Peyer's patch (tissue), 4 donors: ENCODE data around the gene INPP5J.

Experiments
- POLR2A ChIP-seq, 2 donors: fragments of 450-650 bp; IDR thresholded peaks; one replicate each; pipeline ENCODE4 v1.5.1; 2017; ENCODE audit warnings: antibody characterized with exemption in 2 of 2, mild to moderate bottlenecking in 2 of 2, moderate library complexity in 2 of 2
- TF ChIP-seq, protein P1 (sequence below), 6 experiments: fragments of 450-650 bp in 4 of 6; fragments of 200-600 bp in 2 of 6; sonication (generic) in 1 of 6; IDR thresholded peaks; one replicate each; pipeline ENCODE4 v1.5.1; 2017 to 2019; ENCODE audit warnings: antibody characterized with exemption in 6 of 6, mild to moderate bottlenecking in 3 of 6, moderate library complexity in 1 of 6

DNA sequence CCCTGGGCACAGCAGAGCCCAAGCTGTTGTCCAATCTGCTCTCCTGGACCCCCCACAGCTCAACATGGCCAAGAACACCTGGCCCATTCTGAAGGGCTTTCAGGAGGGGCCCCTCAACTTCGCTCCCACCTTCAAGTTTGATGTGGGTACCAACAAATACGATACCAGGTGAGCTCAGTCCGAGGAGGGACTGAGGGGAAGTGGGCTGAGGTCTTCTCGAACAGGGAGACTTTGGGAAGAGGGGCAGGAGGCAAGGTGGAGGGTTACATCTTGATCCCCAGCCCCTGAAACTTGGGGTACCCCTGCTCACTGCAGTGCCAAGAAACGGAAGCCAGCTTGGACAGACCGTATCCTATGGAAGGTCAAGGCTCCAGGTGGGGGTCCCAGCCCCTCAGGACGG, 5.4 kb downstream of the INPP5J start:
- TF ChIP-seq, protein P1, sequence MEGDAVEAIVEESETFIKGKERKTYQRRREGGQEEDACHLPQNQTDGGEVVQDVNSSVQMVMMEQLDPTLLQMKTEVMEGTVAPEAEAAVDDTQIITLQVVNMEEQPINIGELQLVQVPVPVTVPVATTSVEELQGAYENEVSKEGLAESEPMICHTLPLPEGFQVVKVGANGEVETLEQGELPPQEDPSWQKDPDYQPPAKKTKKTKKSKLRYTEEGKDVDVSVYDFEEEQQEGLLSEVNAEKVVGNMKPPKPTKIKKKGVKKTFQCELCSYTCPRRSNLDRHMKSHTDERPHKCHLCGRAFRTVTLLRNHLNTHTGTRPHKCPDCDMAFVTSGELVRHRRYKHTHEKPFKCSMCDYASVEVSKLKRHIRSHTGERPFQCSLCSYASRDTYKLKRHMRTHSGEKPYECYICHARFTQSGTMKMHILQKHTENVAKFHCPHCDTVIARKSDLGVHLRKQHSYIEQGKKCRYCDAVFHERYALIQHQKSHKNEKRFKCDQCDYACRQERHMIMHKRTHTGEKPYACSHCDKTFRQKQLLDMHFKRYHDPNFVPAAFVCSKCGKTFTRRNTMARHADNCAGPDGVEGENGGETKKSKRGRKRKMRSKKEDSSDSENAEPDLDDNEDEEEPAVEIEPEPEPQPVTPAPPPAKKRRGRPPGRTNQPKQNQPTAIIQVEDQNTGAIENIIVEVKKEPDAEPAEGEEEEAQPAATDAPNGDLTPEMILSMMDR (IDR thresholded peaks at IDR 0.05): no peak
- TF ChIP-seq POLR2A (IDR thresholded peaks at IDR 0.05): no peak
